ENCODE measurements around the gene PER3. TPM values are rescaled to one million over a fixed set of nuclear protein-coding genes. Genes with fewer than 3 reads are reported as not detected.

PER3 gene
- total RNA-seq, 1 experiment from 2014 or later: 3.8 TPM

DNA sequence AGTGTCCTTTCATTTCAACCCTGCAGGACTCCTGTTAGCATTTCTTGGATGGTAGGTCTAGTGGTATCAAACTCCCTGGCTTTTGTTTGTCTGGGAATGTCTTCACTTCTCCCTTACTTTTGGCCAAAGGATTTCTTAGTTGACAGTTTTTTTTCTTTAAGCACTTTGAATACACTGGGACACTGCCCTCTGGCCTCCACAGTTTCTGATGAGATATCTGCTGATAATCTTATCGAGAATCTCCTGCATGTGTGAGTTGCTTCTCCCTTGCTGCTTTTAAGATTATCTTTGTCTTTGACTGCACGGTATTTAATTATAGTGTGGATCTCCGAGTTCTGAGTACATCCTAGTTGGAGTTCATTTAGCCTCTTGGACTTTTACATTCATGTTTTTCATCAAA lies 55.4 kb downstream of the PER3 start:
- intact Hi-C loops (cut with micrococcal nuclease; ENCODE audit: unreplicated experiment): no loop called here
- H3K36me3 Mint-ChIP-seq (ENCODE audit: insufficient read depth, unreplicated experiment): peaks cover 12% of the 10 kb centered on the region
- no peaks in the 10 kb centered on the region for H3K4me1 Mint-ChIP-seq (ENCODE audit: low read depth, unreplicated experiment)
- H3K27me3 Mint-ChIP-seq (ENCODE audit: unreplicated experiment): no peaks in the 10 kb centered on the region
- H3K27ac Mint-ChIP-seq (ENCODE audit: unreplicated experiment): no peak overlapping the region
- no peak overlapping the region for H3K4me3 Mint-ChIP-seq (ENCODE audit: low read depth, unreplicated experiment)
- H3K9me3 Mint-ChIP-seq (ENCODE audit: low read depth, unreplicated experiment): no peaks in the 10 kb centered on the region
- CTCF ChIA-PET: no interaction called here
- no peak for DNase-seq
- TF ChIP-seq, protein P1, sequence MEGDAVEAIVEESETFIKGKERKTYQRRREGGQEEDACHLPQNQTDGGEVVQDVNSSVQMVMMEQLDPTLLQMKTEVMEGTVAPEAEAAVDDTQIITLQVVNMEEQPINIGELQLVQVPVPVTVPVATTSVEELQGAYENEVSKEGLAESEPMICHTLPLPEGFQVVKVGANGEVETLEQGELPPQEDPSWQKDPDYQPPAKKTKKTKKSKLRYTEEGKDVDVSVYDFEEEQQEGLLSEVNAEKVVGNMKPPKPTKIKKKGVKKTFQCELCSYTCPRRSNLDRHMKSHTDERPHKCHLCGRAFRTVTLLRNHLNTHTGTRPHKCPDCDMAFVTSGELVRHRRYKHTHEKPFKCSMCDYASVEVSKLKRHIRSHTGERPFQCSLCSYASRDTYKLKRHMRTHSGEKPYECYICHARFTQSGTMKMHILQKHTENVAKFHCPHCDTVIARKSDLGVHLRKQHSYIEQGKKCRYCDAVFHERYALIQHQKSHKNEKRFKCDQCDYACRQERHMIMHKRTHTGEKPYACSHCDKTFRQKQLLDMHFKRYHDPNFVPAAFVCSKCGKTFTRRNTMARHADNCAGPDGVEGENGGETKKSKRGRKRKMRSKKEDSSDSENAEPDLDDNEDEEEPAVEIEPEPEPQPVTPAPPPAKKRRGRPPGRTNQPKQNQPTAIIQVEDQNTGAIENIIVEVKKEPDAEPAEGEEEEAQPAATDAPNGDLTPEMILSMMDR (IDR thresholded peaks at IDR 0.05; ENCODE audit: unreplicated experiment): no peak
- no TSS peak for BruUV-seq (replicated peaks)

GRCh38 chr1:7842517-7842916 lies 58.4 kb downstream of the PER3 start:
- CTCF ChIA-PET: no interaction called here
- TF ChIP-seq, protein P1 (IDR thresholded peaks at IDR 0.05; ENCODE audit: unreplicated experiment): no peak
- DNase-seq: no peak
- no TSS peak for BruUV-seq (replicated peaks)
- H3K27ac Mint-ChIP-seq (ENCODE audit: unreplicated experiment): no peak overlapping the region
- intact Hi-C loops (cut with micrococcal nuclease; ENCODE audit: unreplicated experiment): no loop called here
- H3K9me3 Mint-ChIP-seq (ENCODE audit: low read depth, unreplicated experiment): no peaks in the 10 kb centered on the region
- no peaks in the 10 kb centered on the region for H3K27me3 Mint-ChIP-seq (ENCODE audit: unreplicated experiment)
- no peak overlapping the region for H3K4me3 Mint-ChIP-seq (ENCODE audit: low read depth, unreplicated experiment)
- no peaks in the 10 kb centered on the region for H3K4me1 Mint-ChIP-seq (ENCODE audit: low read depth, unreplicated experiment)
- peaks cover 6% of the 10 kb centered on the region for H3K36me3 Mint-ChIP-seq (ENCODE audit: insufficient read depth, unreplicated experiment)

- TF ChIP-seq, protein P1 (IDR thresholded peaks at IDR 0.05; ENCODE audit: unreplicated experiment): no peak
- H3K4me3 Mint-ChIP-seq (ENCODE audit: low read depth, unreplicated experiment): no peak overlapping the region
- no TSS peak for BruUV-seq (replicated peaks)
- no peak for DNase-seq
- CTCF ChIA-PET: no interaction called here
- no peaks in the 10 kb centered on the region for H3K9me3 Mint-ChIP-seq (ENCODE audit: low read depth, unreplicated experiment)
- H3K36me3 Mint-ChIP-seq (ENCODE audit: insufficient read depth, unreplicated experiment): no peaks in the 10 kb centered on the region
- H3K27me3 Mint-ChIP-seq (ENCODE audit: unreplicated experiment): no peaks in the 10 kb centered on the region
- intact Hi-C loops (cut with micrococcal nuclease; ENCODE audit: unreplicated experiment): no loop called here
- no peak overlapping the region for H3K27ac Mint-ChIP-seq (ENCODE audit: unreplicated experiment)
- H3K4me1 Mint-ChIP-seq (ENCODE audit: low read depth, unreplicated experiment): no peaks in the 10 kb centered on the region
These were observed 61.7 kb downstream of the PER3 start for GRCh38 chr1:7845761-7846160.

DNA sequence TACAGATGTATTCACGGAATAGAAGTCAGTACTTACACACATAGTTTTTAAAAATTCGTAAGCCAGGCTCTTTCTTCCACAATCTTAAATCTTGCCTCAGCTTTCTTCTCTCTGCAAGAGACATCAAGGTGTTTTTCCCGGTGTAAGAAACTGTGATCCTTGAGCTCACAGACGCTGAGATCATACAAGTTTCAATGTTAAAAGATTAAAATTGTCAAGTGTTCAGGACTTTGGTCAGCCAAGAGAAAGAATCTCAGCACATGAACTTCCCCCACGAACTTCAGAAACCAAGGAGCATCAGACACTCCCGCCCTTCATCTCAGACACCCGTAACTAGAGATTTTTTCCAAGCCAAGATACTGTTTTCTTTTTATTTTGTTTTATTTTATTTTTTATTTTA lies 62.6 kb downstream of the PER3 start:
- Mint-ChIP-seq H3K36me3 (ENCODE audit: insufficient read depth, unreplicated experiment) (no peaks in the 10 kb centered on the region), H3K9me3 (ENCODE audit: low read depth, unreplicated experiment) (no peaks in the 10 kb centered on the region), H3K27me3 (ENCODE audit: unreplicated experiment) (no peaks in the 10 kb centered on the region), H3K4me3 (ENCODE audit: low read depth, unreplicated experiment) (no peak overlapping the region), H3K4me1 (ENCODE audit: low read depth, unreplicated experiment) (no peaks in the 10 kb centered on the region), H3K27ac (ENCODE audit: unreplicated experiment) (no peak overlapping the region)
- no peak for DNase-seq
- no TSS peak for BruUV-seq (replicated peaks)
- TF ChIP-seq, protein P1 (IDR thresholded peaks at IDR 0.05; ENCODE audit: unreplicated experiment): no peak
- CTCF ChIA-PET: no interaction called here
- intact Hi-C loops (cut with micrococcal nuclease; ENCODE audit: unreplicated experiment): no loop called here

- no peaks in the 10 kb centered on the region for H3K4me1 Mint-ChIP-seq (ENCODE audit: low read depth, unreplicated experiment)
- no peak overlapping the region for H3K27ac Mint-ChIP-seq (ENCODE audit: unreplicated experiment)
- no peak for DNase-seq
- no TSS peak for BruUV-seq (replicated peaks)
- CTCF ChIA-PET: no interaction called here
- H3K9me3 Mint-ChIP-seq (ENCODE audit: low read depth, unreplicated experiment): no peaks in the 10 kb centered on the region
- no peak overlapping the region for H3K4me3 Mint-ChIP-seq (ENCODE audit: low read depth, unreplicated experiment)
- TF ChIP-seq, protein P1 (IDR thresholded peaks at IDR 0.05; ENCODE audit: unreplicated experiment): no peak
- H3K27me3 Mint-ChIP-seq (ENCODE audit: unreplicated experiment): no peaks in the 10 kb centered on the region
- intact Hi-C loops (cut with micrococcal nuclease; ENCODE audit: unreplicated experiment): no loop called here
- H3K36me3 Mint-ChIP-seq (ENCODE audit: insufficient read depth, unreplicated experiment): no peaks in the 10 kb centered on the region
These were observed 63.5 kb downstream of the PER3 start for GRCh38 chr1:7847599-7847998.

All from Calu3 (cell line).